HG03097 (cell line): ENCODE results near the gene SLC48A1.

Experiments
- ATAC-seq: cut with Tn5 transposase; IDR thresholded peaks from one replicate; pipeline ENCODE4 v1.9.1; 2021; ENCODE audit not compliant: unreplicated experiment, low FRiP score

The SLC48A1 gene

DNA sequence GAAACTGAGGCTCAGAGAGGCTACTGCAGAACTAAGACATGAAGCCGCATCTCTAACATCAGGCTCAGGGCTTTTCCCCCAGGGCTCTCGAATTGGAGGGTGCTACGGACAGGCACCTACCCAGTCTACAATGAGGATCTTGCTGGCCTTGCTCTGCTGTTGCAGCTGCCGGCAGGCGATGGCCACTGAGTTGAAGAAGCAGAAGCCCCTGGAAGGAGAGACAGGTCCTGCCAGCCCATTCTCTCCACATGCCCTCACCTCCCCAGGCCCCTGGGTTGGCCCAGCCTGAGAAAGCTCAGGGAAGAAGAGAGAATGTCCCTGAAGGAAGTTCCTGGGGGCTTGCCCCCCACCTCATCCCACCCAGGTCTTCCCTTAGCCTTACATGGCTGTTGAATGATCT is 16.1 kb downstream of the SLC48A1 start:
- no peak for ATAC-seq

DNA sequence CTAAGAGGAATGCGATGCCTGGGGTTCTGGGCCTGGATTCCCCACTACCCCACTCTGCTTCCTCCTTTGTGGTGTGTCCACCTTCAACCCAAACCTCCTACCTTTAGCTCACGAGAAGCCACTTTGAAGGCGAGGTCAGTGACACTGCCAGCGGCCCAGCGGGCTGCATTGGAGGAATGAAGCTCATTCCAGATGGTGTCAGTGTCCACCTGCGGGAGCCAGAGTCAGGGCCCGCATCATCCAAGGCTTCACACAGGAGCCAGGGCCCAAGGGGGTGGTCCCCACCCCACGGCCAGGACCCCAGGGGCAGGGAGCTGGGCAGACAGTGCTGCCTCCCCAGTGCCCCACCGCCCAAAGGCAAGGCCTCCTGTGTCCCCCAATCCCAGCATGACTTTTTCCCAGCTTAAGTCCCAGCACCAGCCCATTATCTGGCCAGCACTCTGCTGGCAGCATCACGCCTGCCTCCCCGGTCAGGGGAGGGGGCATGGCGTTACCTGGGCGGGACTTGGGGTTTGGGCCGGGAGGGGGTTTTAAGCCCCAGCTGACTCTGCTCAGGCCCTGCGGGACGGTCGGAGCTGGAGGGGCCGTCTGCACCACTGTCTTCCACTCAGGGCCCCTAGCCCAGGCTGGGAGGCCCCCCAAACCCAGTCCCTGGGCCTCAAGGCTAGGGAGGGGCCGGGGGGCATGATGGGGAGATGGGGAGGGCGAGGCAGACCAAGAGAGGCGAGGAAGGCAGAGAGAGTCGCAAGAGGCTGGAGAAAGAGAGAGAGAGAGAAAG is 16.9 kb downstream of the SLC48A1 start:
- ATAC-seq, result no peak

DNA sequence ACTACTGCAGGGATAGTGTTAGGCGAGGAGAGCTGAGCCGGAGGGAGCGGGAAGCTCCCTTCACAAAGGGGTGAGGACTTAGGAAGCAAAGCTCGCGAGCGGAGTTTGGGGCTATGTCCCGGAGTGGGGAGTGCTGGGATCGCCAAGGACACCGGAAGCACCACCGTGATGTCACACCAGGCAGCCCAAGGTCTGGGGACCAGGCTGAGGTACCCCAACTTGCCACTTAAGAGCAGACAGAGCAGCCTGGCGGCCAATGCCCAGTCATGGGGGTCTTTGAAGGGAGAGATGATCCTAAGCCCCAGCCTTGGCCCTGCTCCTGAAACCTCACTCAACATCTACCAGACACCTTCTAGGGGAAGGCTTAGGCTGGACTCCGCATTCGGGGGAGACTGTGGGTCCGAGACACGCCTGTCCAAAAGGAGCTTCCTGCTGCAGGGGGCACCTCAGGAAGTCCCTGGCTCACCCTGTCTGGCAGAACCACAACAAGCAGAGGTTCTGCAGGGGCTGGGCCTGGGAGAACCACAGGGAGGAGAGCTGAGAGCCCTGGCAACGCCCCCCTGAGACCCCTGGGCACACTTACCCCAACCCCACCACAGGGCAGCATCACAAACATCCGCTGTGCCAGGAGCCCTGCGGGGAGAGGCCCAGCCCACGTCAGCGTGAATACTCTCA is 17.8 kb downstream of the SLC48A1 start:
- ATAC-seq, result no peak

DNA sequence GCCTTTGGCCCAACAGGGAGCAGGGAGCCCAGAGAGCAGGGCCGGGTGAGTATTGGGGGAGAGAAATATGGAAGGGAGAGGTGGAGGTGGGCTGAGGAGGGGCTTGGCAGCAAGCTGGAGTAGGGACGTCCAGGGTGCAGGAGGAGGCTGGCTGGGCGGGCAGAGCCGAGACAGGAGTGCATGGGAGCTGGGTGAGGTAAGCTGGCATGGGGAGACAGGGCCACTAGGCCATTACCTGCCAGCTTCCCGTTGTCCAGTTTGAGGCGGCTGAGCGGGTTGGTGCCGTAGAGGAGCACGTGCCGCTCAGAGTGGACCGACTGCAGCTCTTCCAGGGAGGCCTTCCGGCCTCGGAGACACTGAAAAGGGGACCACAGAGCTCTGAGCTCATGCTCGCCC is 18.3 kb downstream of the SLC48A1 start:
- ATAC-seq, result no peak

DNA sequence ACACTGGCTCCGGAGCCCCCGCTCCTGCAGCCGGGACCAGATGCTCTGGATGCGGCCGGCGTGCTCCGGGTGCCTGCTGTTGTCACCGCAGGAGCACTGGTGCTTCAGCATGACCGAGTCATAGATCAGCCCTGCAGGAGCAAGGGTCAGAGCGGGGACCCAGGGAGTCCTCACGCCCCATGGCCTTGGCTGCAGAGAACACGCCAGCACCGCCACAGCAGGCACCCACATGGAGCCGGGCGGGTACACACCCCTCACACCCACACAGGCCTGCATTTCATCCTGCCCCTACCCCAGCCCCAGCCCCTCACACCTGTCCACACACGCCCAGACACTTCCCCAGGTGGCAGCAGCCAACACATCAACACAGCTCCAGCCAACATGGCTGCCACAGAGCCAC is 18.8 kb downstream of the SLC48A1 start:
- no peak for ATAC-seq

DNA sequence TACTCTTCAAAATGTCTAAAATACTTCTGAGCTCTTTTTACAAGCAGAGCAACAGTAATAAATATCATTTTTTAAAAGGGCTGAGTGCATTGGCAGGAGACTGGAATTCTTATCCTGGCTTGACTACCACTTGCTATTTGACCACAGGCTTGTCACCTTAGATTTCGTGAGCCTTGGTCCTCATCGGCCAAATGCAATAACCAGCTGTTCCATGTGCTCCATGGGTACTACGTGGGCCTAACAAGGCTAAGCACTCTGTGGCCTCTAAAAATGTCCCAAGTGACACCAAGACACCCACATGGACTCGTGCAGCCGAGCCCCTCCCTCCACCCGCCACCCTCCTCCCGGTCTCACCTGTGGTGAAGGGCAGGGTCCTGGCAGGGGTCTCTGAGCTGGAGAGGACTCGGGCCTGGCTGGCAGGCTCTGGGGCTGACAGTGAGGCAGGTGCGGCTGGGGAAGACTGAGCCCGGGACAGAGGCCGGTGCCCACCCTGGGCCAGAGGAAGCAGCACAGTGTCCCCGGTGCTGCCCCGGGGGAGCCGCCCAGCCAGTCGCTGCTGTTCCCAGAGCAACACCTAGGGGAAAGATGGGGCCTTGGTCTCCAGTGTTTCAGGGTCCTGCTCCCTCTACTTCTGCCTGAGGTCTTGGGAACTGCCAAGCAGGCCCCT is 20.1 kb downstream of the SLC48A1 start:
- ATAC-seq, result no peak

DNA sequence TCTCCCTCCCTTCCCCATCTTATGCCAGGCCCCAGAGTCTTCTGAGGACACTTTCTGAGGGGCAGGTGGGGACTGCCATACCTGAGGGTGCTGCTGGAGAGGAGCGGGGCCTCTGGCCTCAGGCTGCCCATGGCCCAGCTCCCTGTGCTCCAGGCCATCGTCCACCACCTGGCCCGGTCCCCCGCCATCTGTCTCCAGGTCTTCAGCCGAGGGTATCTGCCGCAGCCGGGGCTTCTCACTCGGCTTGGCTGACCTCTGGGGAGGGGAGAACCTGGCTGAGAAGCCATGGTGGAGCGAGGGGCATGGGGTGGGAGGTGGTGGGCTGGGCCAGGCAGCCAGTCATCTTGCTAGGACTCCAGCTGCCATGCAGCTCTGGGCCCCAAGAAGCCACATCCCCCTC is 21.6 kb downstream of the SLC48A1 start:
- ATAC-seq, result no peak

DNA sequence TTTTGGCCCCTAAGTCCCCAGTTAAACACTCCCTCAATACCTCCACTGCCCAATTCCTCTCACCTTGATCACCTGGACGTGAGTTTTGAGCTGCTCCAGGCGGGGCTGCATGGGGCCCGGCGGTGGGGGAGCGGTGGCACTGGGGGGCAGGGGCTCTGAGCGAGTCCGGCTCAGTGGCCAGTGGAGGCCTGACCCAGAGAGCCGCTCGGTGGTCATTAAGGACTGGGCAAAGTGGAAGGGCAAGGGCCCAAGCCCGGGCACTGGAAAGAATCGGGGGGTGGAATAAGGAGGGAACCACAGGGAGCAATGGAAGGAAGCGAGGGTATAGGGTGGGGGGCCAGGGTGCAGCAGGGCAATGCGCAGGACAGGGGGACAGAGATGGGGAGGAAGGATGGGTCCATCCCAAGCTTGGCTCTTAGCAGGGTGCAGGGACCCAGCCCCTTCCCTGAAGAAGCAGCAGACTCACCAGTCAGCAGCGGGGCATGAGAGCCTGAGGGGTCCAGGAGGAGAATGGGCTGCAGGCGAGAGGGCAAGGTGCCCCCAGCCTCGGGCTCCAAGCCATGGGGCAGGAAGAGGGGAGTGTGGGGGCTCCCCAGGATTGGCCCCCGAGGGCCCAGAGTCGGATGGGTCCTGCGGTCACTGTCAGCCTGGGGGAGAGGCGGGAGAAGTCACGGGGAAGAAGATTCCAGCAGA is 22.2 kb downstream of the SLC48A1 start:
- no peak for ATAC-seq

DNA sequence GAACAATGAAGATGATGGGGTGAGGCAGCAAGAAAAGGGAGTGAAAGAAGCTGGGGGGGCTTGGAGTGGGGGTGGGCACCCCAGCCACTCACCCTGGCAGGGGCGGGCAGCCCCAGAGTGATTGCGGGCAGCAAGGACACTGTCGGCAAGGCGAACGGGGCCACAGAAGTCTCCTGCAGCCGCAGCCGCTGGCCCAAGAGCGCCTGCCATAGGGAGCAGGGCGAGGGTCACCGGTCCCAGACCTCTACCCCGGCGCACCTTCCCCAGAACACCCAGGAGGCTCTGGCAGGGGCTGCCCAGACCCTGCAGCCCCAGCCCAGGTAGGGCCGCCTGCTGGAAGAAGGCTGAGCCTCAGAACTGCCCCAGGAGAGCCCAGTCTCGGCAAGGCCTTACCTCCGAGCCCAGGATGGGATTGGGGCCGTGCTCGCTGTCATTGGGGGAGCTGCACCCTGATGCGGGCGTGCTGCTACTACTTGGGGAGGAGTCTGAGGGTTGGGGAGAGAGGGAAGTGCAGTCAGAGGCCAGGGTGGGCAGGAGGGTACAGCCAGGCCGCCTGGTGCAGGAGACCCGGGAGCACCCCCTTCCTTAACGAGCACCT is 22.9 kb downstream of the SLC48A1 start:
- ATAC-seq, result no peak

DNA sequence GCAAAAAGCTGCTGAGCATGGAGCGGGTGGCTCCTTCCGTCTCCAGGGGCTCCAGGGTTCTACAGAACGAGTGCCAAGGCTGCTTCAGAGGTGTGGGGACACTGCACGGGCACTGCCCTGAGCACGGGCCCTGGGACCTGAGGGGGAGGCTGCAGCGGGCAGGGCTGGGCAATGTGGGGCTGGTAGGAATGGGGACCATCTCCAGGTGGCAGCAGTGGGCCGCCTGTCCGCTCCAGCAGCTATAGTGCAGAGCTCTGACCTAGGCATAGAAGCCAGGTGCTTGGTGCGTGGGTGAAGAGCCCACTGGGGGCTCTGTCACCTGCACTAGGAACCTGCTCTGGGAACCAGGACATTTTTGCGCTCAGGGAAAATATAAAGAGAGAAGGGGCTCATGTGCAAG is 24.4 kb downstream of the SLC48A1 start:
- ATAC-seq, result no peak

DNA sequence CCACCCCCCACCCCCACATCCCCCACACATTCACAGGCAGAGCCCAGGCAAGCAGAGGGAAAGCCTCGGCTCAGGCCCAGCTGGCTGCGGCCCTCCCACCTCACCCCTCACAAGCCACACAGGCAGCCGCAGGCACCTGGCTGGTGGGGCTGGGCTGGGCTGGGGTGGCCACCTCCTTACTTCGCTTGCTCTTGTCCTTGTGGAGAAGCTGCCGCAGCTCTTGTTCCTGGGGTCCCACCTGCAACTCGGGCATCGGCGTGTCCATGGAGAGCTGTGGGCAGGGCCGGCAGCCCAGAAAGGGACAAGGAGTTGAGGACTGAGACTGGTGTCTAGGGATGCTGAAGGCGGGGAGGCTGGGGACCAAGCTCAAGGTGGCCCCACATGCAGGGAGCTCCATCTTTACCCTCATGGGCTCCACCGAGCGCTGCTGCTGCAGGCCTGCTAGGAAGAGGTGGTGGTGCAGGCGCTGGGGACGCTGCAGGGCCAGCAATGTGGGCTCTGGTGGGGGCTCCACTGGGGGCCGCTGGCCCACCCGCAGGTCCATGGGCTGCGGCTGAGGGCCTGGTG is 25.4 kb downstream of the SLC48A1 start:
- ATAC-seq, result no peak

DNA sequence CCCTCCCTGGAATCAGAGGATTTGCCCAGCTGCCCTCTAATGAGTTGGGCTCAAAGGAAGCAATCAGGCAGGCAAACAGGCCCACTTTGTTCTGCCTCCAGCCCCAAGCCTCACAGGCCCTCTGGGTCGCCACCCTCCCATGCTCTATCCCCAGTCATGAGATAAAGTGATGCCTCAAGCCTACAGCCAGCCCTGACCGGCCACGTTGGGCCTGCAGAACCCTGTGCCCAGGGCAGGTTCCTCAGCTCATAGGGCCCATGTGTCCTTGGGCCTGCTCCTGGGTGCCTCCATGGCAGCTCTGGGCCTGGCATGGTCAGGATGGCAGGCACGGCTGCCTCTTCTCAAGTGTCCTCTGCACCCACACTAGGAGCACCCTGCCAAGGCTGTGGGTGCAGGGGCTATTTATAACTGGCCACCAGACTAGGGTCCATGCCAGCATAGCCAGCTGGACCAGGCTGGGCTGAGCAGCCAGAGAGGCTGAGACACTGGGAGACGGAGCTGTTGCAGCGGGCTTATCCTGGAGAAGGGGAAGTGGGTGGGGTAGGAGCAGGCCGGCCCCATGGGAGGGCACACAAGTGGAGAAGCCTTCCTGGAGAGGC is 26.4 kb downstream of the SLC48A1 start:
- no peak for ATAC-seq

DNA sequence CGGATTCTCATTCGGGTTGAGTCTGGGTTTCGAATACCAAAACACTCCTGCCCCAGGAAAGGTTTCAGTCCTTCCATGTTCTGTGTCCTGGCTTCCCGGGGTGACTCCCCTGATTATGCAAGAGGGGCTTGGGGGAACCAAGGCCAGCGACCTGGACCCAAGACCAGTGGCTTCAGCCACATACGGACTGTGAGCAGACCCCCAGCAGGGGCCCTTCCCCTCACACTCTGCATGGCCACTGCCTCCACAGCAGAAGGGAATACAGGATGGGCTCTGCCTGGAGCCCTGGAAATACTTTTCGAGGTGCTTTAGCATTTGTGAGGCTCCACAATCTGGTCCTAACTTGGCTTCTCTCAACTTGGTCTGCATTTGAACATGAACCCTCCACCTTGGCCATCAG is 27.5 kb downstream of the SLC48A1 start:
- ATAC-seq, result no peak

DNA sequence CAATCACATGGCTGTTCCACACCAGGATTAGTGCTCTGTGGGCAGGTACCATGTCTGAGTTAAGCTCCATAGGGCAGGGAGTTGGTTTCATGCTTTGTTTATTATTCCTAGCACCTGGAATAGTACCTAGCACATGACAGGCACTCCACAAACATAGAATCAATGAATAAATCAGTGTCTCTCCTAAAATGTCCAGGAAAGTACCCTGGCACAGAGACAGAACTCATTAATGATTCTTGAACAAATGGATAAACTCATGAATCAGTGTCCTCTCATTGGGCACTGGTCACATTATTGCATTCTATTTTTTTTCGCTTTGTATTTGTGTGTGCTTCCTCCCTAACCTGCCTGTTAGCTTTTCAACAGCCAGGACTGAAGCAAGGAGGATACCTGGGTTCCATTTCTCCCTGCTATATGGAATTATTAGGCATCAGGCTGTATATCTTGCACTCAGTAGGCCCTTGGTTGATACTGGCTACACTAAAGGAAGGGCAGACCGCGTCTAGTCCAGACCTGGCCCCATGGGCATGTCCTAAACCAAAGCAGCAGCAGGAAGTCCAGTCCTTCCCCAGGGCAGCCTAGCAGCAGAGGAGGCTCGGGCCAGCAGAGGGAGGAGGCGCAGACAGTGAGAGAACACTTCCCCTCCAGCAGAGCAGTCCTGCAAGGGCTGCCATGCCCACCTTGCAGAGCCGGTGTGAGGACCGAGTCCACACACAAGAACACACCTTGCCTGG is 28.3 kb downstream of the SLC48A1 start:
- ATAC-seq, result no peak

DNA sequence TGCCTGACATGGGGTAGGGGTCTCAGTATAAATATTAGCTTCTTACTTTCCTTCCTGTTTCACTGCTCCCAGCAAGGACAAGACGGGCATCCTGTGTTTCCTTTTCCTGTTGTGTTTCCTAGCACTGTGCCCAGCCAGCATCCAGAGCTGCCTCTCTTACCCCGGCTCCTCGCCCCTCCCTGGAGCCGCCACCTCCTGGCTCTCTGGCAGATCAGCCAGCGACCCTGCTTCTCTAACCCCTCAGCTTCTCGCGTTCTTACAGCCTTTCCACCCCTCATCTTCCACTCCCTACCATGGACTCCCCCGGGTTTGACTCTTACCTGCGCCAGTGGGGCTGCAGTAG is 28.8 kb downstream of the SLC48A1 start:
- no peak for ATAC-seq

DNA sequence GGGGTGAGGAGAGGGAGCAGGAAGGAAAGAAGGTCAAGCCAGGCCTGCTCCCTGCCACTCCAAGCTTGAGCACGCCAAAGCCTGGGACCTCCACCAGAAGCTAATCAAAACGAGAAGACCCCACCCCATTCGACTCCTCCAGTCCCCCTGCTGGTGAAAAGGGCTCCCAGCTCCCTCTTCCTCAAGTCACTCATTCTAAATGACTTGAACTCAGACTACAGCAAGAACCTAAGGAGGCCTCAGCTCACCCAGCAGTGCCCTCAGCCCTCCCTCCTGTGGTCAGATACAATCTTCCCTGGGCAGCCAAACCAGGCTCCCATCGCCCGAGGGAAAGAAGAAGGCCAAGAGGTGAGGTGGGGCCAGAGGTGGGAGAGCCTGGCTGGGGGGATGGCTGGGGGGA is 29.3 kb downstream of the SLC48A1 start:
- no peak for ATAC-seq

DNA sequence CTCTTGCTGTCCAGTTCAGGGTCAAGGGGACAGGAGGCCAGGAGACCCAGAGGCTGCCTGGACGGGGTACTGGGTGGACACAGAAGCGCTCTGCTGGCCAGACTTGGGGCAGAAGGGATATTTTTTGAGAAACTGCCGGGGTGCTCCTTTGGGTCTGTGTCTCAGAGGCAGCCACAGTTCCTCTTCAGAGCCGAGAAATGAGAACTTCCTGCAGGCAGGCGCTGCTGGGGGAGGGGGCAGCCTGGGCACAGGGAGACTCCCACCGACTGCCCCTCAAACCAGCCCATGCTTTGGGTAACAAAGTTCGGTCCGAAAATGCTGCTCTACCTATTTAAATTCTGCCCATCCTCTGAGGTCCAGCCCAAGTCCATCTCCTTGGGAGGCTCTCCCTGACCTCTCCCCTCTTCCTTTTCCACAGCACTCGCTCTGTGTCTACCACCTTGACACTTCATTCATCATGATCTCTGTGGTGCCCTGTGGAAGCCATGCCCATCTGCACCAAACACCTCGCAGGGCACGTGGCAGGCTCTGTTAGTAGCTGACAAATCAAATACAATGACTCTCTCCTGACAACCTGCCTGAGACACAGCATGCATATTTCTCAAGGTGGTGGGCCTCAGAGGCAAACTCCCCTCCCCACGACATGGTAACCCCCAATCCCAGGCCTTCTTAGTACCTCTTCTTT is 30.3 kb downstream of the SLC48A1 start:
- no peak for ATAC-seq

DNA sequence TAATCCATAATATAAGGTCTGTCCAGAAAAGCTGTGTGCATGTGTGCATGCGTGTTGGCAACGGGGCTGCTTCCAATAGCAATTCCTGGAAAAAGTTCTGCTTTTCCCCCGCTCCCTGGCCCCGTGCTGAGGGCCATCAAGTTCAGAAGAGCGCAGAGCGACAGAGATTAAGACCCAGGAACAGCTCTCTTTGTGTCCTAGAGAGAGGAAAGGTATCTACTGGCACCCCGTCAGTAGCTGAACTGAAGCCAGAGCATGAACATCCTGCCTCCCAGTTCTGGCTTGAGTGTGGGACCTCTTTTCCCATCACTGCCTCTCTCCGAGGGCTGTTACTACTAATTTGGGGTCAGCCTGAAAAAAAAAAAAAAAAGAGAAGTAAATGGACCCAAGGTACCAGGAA is 31.1 kb downstream of the SLC48A1 start:
- ATAC-seq, result no peak

DNA sequence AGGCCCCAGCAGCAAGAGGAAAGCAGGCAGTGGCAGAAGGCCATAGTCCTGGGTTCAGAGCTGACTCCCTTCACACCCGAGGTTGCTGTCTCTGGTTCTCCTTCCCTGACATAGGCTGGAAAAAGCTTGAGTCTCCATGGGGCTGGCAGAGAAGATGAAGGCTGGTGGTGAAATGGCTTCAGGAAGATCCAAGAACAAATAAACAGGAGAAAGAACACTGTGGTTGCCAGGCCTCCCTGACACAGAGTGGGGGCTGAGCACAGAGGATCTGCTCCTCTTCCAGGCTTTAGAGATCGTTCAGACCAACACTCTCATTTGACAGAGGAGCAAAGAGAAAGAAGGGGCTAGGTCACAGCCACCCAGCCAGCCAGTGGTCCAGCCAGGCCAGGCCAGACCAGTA is 32.4 kb downstream of the SLC48A1 start:
- no peak for ATAC-seq
